Lung (tissue), 12 donors: ENCODE data around the gene BNIP3. TPM values are rescaled to one million over a fixed set of nuclear protein-coding genes. Genes with fewer than 3 reads are reported as not detected.
"Not testable (repeated sequence)": the region's sequence is repeated elsewhere in the genome, so short reads cannot be mapped to it uniquely, and the experiment has no call there.

Source experiments
- ATAC-seq: fragments of 200-7000 bp; cut with Tn5 transposase; one replicate; pipeline ENCODE4 v1.9.1; 2020; ENCODE audit warnings: moderate number of reproducible peaks; ENCODE audit not compliant: insufficient read depth, low FRiP score
- DNase-seq, 3 donors: peaks; one replicate each; pipeline ENCODE4 v3.0.0-alpha.2; 2013 to 2017
- H3K27ac ChIP-seq, 2 donors: one replicate each; pipeline ENCODE4 v1.5.1; 2013; ENCODE audit warnings: mild to moderate bottlenecking in 2 of 2, moderate library complexity in 2 of 2, control low read depth in 1 of 2, inconsistent platforms in 1 of 2, low read depth in 1 of 2, low read length in 1 of 2
- H3K27me3 ChIP-seq, 3 donors: one replicate each; pipeline ENCODE4 v1.5.1; 2013; ENCODE audit warnings: low read length in 2 of 3; ENCODE audit not compliant: control insufficient read depth in 3 of 3, insufficient read depth in 3 of 3
- H3K36me3 ChIP-seq, 4 donors: one replicate each; pipeline ENCODE4 v1.5.1; 2013; ENCODE audit warnings: low read length in 4 of 4, mild to moderate bottlenecking in 1 of 4, moderate library complexity in 1 of 4; ENCODE audit not compliant: control insufficient read depth in 4 of 4, insufficient read depth in 4 of 4
- H3K4me1 ChIP-seq, 5 donors: one replicate each; pipeline ENCODE4 v1.5.1; 2013; ENCODE audit warnings: low read length in 5 of 5, mild to moderate bottlenecking in 2 of 5, moderate library complexity in 1 of 5; ENCODE audit not compliant: control insufficient read depth in 5 of 5, insufficient read depth in 5 of 5
- H3K4me3 ChIP-seq: one replicate; pipeline ENCODE4 v1.5.1; 2013; ENCODE audit warnings: mild to moderate bottlenecking, control low read depth, moderate library complexity
- H3K9ac ChIP-seq, 2 donors: one replicate each; pipeline ENCODE4 v1.5.1; 2013; ENCODE audit warnings: low read length in 2 of 2, control low read depth in 1 of 2; ENCODE audit not compliant: insufficient read depth in 1 of 2
- H3K9me3 ChIP-seq, 4 donors: one replicate each; pipeline ENCODE4 v1.5.1; 2013; ENCODE audit warnings: low read length in 3 of 4, mild to moderate bottlenecking in 1 of 4, moderate library complexity in 1 of 4; ENCODE audit not compliant: control insufficient read depth in 4 of 4, insufficient read depth in 3 of 4
- WGBS, 2 donors: extraction: QIAGEN DNeasy Blood & Tissue Kit; methylation state at CpG; one replicate each; pipeline ENCODE4 v1.1.7; 2013; 5-methylcytosine and 5-hydroxymethylcytosine counted together
- polyA plus RNA-seq, 2 donors: library from polyadenylated mRNA; stranded (reverse); fragments of 200-250 nt; gene quantifications; one replicate each; pipeline ENCODE4 v1.2.1, GENCODE V29; 2013
- total RNA-seq, 2 donors: library from RNA; depleted of rRNA in 1 of 2; stranded (reverse); fragments of >200 nt in 1 of 2; gene quantifications; one replicate each; pipeline ENCODE4 v1.2.1, GENCODE V29; 2014 to 2021
- TF ChIP-seq, protein P1 (sequence below): IDR thresholded peaks from 2 replicates; pipeline ENCODE4 v1.5.1; 2012; ENCODE audit warnings: mild to moderate bottlenecking; ENCODE audit errors: control extremely low read depth, extremely low read depth
- donor health status: control.
- donor health status: control.
- donor health status: Bipolar disorder and iron deficiency.
- donor health status: healthy.
- donor health status: DM: yes; HTN: yes; CAD: no.

The BNIP3 gene
- total and polyA plus RNA-seq, 4 donors, result 20.4 to 38.4 (median 30.8) TPM

DNA sequence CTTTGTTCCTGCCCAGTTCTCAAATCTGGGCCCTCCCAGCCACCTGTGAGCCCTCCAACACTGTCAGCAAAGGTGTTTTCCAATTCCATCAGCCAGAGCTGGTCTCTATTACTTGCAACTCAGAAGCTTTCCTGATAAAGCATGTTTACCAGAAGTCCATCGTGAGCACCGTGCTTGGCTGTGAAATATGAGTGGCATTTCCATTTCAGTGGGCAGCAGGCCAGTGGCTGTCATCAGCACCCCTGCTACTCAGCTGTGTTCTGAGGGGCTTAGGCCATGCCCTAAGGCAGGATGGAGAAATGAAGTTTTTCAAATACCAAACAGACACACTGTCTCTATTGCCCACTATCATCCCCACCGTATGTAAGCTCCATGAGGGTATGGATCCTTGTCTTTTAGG is 12.7 kb upstream of the BNIP3 start:
- ATAC-seq, result no peak
- TF ChIP-seq, protein P1, sequence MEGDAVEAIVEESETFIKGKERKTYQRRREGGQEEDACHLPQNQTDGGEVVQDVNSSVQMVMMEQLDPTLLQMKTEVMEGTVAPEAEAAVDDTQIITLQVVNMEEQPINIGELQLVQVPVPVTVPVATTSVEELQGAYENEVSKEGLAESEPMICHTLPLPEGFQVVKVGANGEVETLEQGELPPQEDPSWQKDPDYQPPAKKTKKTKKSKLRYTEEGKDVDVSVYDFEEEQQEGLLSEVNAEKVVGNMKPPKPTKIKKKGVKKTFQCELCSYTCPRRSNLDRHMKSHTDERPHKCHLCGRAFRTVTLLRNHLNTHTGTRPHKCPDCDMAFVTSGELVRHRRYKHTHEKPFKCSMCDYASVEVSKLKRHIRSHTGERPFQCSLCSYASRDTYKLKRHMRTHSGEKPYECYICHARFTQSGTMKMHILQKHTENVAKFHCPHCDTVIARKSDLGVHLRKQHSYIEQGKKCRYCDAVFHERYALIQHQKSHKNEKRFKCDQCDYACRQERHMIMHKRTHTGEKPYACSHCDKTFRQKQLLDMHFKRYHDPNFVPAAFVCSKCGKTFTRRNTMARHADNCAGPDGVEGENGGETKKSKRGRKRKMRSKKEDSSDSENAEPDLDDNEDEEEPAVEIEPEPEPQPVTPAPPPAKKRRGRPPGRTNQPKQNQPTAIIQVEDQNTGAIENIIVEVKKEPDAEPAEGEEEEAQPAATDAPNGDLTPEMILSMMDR, result no peak

DNA sequence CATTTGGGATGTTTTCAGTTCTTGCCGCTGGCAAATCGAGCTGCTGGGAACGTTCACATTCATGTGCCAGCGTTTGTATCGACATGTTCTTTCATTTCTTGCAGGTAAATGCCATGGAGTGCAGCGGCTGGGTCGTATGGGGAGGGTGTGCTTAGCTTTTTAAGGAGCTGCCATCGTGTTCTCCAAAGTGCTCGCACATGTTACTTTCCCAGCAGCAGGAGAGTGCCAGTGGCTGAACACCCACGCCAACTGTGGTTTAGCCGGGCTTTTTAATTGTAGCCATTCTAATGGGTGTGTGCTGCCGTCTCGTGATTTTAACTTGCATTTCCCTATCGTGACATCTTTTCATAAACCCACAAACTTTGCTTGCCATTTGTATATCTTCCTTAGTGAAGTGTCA is 11.6 kb upstream of the BNIP3 start:
- TF ChIP-seq, protein P1, result no peak
- Histone ChIP-seq H3K27me3 (peaks cover 0 to 5% (median 0%) of the 10 kb centered on the region in 3 donors), H3K27ac (no peak overlapping the region), H3K9me3 (no peaks in the 10 kb centered on the region), H3K9ac (no peak overlapping the region), H3K4me3 (no peak overlapping the region), H3K36me3 (no peaks in the 10 kb centered on the region), H3K4me1 (peaks cover 4 to 17% (median 13%) of the 10 kb centered on the region in 5 donors)
- no peak for ATAC-seq
- 94% methylated on average over 14 of the region's 14 CpGs for WGBS, 2 donors
- no peak for DNase-seq

More for the DNA sequence above, 12.7 kb upstream of the BNIP3 start:
- H3K27me3 ChIP-seq, result peaks cover 0 to 5% (median 0%) of the 10 kb centered on the region in 3 donors
- H3K27ac ChIP-seq, result no peak overlapping the region
- H3K9me3 ChIP-seq, result no peaks in the 10 kb centered on the region
- H3K4me1 ChIP-seq, result peaks cover 4 to 24% (median 13%) of the 10 kb centered on the region in 5 donors
- DNase-seq, result no peak
- H3K36me3 ChIP-seq, result no peaks in the 10 kb centered on the region
- H3K9ac ChIP-seq, result no peak overlapping the region
- WGBS, 2 donors, result 60 to 74% methylated on average over 3 of the region's 3 CpGs
- H3K4me3 ChIP-seq, result no peak overlapping the region

DNA sequence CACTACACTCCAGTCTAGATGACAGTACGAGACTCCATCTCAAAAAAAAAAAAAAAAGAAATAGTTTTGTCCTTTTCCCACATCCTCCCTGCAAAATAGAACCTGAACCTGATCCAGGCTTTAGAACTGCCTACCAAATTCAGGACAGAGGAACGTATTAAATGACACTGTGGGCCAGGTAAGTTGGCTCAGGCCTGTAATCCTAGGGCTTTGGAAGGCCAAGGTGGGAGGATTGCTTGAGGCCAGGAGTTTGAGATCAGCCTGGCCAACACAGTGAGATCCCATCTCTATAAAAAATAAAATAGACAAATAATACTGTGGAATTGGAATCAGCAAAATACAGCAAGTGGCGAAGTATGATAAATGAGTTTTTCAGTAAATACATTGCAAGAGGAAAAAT is 10.0 kb upstream of the BNIP3 start:
- no peak overlapping the region for H3K9ac ChIP-seq
- DNase-seq (no peak), ATAC-seq (no peak)
- 85 to 89% methylated on average over 3 of the region's 3 CpGs for WGBS, 2 donors
- no peaks in the 10 kb centered on the region for H3K9me3 ChIP-seq
- peaks cover 0 to 5% (median 0%) of the 10 kb centered on the region in 3 donors for H3K27me3 ChIP-seq
- TF ChIP-seq, protein P1, result no peak
- H3K36me3 ChIP-seq, result no peaks in the 10 kb centered on the region
- H3K4me1 ChIP-seq, result peaks cover 0 to 6% (median 0%) of the 10 kb centered on the region in 5 donors
- no peak overlapping the region for H3K27ac ChIP-seq
- H3K4me3 ChIP-seq, result no peak overlapping the region

DNA sequence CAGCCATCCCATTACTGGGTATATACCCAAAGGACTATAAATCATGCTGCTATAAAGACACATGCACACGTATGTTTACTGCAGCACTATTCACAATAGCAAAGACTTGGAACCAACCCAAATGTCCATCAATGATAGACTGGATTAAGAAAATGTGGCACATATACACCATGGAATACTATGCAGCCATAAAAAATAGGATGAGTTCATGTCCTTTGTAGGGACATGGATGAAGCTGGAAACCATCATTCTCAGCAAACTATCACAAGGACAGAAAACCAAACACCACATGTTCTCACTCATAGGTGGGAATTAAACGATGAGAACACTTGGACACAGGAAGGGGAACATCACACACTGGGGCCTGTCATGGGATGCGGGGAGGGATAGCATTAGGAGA is 6.1 kb upstream of the BNIP3 start:
- H3K27ac ChIP-seq, H3K27me3 ChIP-seq, DNase-seq, H3K4me3 ChIP-seq, H3K9ac ChIP-seq, H3K36me3 ChIP-seq, H3K4me1 ChIP-seq, ATAC-seq, H3K9me3 ChIP-seq: not testable (repeated sequence)
- WGBS, 2 donors, result 99 to 100% methylated on average over 2 of the region's 3 CpGs

DNA sequence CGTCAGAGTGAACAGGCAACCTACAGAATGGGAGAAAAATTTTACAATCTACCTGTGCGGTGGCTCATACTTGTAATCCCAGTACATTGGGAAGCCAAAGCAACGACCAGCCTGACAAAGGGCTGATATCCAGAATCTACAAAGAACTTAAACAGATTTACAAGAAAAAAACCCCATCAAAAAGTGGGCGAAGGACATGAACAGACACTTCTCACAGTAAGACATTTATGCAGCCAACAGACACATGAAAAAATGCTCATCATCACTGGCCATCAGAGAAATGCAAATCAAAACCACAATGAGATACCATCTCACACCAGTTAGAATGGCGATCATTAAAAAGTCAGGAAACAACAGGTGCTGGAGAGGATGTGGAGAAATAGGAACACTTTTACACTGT is 5.6 kb upstream of the BNIP3 start:
- H3K27me3 ChIP-seq, ATAC-seq, H3K9me3 ChIP-seq, H3K9ac ChIP-seq, H3K36me3 ChIP-seq, DNase-seq, H3K4me3 ChIP-seq, H3K27ac ChIP-seq, H3K4me1 ChIP-seq: not testable (repeated sequence)
- 92 to 94% methylated on average over 4 of the region's 5 CpGs for WGBS, 2 donors

DNA sequence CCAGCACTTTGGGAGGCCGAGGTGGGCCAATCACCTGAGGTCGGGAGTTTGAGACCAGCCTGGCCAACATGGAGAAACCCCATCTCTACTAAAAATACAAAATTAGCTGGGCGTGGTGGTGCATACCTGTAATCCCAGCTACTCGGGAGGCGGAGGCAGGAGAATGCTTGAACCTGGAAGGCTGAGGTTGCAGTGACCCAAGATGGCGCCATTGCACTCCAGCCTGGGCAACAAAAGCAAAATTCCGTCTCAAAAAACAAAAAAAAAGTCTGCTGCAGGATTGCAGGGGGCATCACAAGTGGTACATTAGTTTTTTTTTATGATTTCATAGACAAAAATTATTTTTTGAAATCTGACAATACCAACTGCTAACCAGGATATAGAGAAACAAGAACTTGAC is 5.1 kb upstream of the BNIP3 start:
- 95 to 97% methylated on average over 7 of the region's 7 CpGs for WGBS, 2 donors

More for the DNA sequence above, 5.1 kb upstream of the BNIP3 start:
- not testable (repeated sequence) for H3K9me3 ChIP-seq, H3K36me3 ChIP-seq, ATAC-seq, H3K27me3 ChIP-seq, DNase-seq, H3K9ac ChIP-seq, H3K27ac ChIP-seq, H3K4me3 ChIP-seq, H3K4me1 ChIP-seq
